GM19455 (cell line): ENCODE measurements around the gene SLC4A7.
"Not testable (repeated sequence)": the region's sequence is repeated elsewhere in the genome, so short reads cannot be mapped to it uniquely, and the experiment has no call there.

Experiments used
- ATAC-seq: cut with Tn5 transposase; IDR thresholded peaks from one replicate; pipeline ENCODE4 v1.9.1; 2021; ENCODE audit not compliant: unreplicated experiment

The SLC4A7 gene

GRCh38 chr3:27484015-27484844, at the start of gene SLC4A7:
Gene SLC4A7, minus strand, starts transcription at chr3:27484384. Its CDS starts 258 bp downstream, at chr3:27484126.
- peak; percentile 84 for ATAC-seq

- no peak for ATAC-seq
These were observed 49.0 kb upstream of the SLC4A7 start for GRCh38 chr3:27533261-27533607.

- no peak for ATAC-seq
These were observed 48.5 kb upstream of the SLC4A7 start for GRCh38 chr3:27532426-27533260.

DNA sequence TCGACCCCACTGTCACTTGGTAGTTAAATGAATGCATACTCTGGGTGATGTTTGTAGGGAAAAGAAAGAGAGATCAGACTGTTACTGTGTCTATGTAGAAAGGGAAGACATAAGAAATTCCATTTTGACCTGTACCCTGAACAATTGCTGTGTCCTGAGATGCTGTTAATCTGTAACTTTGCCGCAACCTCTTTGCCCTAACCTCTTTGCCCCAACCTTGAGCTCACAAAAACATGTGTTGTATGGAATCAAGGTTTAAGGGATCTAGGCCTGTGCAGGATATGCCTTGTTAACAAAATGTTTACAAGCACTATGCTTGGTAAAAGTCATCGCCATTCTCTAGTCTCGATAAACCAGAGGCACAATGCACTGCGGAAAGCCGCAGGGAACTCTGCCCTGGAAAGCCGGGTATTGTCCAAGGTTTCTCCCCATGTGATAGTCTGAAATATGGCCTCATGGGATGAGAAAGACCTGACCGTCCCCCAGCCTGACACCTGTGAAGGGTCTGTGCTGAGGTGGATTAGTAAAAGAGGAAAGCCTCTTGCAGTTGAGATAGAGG, 47.1 kb upstream of the SLC4A7 start:
- ATAC-seq, result not testable (repeated sequence)

DNA sequence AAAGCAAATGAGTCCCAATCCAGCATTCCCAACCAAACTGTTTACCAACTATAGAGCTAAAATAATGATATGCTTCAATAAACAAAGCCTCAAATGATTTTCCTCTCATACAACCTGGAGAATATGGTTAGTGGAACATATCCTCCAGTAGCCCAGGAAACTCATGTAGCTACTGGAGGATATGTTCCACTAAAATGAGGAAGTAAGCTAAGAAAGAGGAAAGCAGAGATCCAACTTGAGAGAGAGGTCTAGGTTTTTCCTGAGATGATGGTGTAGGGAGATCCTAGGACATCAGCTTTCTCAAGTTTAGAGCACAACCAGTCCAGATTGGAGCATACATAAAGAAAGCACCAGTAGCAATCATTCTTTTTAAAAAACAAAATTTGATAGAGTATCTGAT, 44.6 kb upstream of the SLC4A7 start:
- no peak for ATAC-seq

GRCh38 chr3:27526614-27527315, 42.6 kb upstream of the SLC4A7 start:
- ATAC-seq, result no peak

- no peak for ATAC-seq
These were observed 37.7 kb upstream of the SLC4A7 start for GRCh38 chr3:27521872-27522265.

DNA sequence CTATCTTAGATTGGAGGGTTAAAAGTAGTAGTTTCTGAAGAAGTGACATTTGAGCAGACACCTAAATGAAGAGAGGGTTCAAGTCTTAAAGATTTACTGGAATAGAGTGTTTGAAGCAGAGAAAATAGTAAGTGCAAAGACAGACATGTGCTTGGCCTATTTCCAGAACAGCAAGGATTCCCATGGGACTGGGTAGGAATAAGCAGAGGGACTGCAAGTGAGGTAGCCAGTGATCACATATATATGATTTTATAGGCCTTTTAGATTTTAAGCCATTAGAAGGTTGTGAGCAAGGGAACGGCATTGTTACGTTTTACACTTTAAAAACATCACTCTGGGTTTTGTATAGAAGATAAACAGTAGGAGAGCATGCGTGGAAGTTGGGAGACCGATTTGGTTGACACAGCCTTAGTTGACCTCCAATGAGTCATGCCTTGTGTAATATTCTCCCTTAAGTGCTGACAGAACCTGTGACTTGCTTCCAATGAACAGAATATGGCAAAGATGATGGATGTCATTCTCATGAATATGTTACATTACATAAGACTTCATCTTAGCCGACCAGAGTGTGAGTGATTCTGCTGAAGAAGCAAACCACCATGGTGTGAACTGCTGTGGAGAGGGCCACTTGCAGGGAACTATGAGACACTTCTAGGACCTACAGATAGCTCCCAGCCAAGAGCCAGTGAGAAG, 37.1 kb upstream of the SLC4A7 start:
- no peak for ATAC-seq

DNA sequence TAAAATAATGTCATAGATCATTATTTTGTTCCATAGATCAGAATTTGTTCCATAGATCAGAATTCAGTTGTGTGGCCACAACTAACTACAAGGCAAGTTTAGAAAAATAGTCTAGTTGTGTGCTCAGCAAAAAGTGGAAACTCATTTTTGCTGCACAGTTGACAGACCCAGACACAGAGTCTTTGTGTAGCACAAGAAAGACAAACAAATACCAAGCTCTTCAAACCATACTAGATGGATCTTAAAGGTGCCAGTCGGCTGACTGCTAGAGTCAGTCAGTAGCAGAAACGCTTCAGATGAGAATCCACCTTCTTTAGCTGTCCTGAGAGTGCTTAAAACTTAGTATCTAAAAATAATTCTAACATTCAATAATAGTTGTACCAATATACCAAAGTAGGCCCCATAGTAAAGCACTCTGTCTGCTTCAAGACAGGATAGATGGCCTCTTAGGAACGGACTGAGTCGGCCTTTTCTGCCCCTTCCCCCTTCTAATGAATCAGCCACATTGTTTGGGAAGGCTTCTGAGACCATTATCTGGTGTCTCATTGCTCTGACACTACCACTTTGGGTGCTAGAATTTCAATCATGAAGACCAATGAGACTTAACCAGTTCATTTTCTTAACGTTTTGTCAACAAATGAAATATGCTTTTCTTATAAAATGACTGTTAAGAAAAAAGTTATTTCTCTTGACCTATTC, 27.7 kb upstream of the SLC4A7 start:
- no peak for ATAC-seq

GRCh38 chr3:27509376-27509775, 25.2 kb upstream of the SLC4A7 start:
- no peak for ATAC-seq

DNA sequence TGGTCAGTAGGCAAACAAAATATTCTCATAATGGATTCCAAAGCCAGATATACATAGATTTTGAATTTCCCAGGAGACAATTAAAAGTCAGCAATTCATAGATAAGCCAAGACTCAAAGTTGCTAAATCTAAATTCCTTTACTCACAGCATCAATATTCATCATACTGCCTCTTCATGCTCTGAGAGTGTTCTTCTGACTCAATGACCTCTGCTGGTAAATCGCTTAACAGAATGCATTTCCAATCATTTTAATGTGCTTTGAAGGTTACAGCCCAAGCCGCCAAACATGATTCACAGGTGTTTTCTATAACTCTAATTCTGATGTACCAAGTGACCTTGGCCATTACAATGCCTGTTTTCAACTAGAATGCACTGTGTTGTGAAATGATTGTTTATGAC, 24.2 kb upstream of the SLC4A7 start:
- ATAC-seq, result no peak

DNA sequence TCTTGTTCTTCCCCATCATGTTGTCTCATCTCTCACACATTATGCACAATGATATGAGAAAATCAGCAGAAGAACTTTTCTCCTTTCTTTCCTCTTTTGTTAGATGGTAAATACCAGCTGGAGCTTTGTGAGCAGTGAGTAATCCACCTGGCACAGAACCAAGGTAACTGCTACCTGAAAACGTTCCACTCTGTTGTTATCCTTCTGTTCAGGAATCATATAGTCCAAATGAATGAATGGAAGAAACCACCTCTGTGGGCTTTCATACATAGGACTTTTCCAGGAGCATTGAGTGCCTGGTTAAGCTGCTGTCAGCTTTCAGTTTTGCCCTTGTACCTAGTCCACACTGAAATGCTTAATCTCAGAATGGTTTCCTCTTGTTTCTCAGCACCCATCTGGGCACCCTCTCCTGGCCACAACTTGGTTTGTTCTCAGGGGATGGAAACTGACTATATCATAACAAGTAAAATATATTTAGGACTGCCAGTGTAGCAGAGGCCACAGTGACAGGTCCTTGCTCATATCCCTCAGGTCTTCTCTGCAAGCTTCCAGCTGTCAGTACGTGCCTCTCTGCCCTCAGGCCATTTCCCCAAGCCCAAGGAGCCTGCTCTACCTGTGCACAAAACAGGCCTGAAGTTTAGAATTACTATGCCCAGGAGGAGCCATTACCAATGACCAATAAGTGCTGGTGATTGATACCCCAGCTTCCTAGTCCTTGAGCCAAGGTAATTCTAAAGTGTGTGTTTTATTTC, 23.5 kb upstream of the SLC4A7 start:
- no peak for ATAC-seq

- no peak for ATAC-seq
These were observed 22.9 kb upstream of the SLC4A7 start for GRCh38 chr3:27507111-27507510.

- no peak for ATAC-seq
These were observed 20.6 kb upstream of the SLC4A7 start for GRCh38 chr3:27504749-27505148.

DNA sequence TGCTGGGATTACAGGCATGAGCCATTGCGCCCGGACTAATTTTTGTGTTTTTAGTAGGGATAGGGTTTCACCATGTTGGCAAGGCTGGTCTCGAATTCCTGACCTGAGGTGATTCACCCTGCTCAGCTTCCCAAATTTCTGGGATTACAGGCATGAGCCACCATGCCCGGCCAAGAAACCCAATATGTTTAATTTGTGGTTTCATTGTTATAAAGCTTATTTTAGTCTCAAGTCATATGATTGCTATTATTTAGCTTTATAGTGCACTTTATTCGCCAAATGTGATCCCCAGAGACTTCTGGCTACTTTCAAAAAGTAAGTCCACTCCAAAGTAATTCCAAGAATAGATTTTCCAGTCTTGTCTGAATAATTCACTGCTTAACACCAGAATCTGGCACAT, 19.3 kb upstream of the SLC4A7 start:
- ATAC-seq, result no peak

DNA sequence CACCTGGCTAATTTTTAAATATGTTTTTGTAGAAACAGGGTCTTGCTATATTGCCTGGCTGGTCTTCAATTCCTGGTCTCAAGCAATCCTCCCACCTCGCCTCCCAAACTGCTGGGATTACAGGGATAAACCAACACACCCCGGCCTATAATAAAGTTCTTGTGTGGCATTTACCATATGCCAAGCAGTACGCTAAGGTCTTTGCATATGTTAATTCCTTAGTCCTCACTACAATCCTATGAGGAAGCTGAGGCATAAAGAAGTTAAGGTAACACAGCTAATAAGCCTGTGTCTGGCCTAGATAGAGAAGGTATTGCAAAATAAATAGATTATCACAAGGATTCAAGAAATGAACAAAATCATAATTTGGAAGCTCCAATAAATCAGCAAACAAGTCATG, 17.6 kb upstream of the SLC4A7 start:
- no peak for ATAC-seq

- ATAC-seq, result no peak
These were observed 16.8 kb upstream of the SLC4A7 start for GRCh38 chr3:27500986-27501385.

DNA sequence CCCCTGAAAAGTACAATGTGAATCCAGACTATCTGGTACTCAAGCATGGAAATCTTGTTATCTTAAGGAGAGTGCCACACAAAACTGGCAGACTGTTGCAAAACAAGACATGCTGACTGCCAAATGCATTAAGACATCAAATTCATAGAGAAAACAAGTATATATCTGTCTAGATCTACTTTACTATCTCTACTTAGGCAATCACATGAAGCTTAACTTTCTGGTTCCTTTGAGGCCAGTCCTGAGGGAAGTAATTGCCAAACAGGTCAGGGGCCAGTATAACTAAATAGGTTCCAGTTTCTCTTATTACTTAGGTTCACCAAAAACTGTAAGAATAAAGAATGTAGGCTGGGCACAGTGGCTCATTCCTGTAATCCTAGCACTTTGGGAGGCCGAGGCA, 15.9 kb upstream of the SLC4A7 start:
- no peak for ATAC-seq

DNA sequence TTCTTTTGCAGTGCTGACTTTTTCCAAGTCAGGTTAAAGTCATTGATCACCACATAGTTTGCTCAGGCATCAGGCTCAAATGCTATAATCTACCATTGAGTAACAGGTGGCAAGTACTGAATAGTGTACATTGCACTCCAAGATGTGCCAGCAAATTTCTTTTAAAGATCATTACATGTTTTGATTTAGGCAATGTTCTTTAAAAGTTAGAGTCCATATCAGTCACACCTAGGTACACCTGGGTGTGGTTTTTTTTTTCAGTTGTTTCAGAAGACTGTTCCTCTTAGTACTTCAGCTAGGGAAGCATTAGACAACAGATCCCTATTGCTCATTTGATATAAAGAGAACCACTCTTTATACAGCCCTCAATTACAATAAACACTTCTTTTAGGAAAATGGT, 10.6 kb upstream of the SLC4A7 start:
- ATAC-seq, result no peak
